GM15510 (cell line): Measurements from ENCODE around the gene BOK.

Experiments
- POLR2A ChIP-seq: IDR thresholded peaks from 3 replicates; pipeline ENCODE4 v1.6.1; 2011; ENCODE audit warnings: borderline replicate concordance; ENCODE audit not compliant: insufficient read length; ENCODE audit errors: extremely low read depth

BOK gene

DNA sequence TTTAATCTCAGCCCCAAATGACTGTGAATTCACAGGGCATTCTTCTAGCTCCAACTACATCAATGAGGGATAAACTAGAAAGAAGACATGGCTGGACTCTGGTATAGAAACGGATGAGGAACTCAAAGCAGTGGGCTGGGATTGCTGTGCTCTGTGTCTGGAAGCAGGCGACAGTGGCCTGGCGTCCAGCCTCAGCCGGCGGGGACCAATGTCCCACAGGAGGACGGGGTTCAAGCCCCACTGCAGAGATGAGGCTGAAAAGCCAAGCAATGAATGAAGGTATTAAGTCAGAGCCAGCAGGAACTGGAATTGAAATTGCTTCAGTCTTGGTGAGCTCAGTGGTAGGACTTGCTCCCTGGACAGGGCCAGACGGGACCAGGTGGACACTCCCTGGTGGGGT, 24.3 kb upstream of the BOK start:
- TF ChIP-seq POLR2A = no peak

GRCh38 chr2:241534701-241535375, 23.7 kb upstream of the BOK start:
- TF ChIP-seq POLR2A = no peak

GRCh38 chr2:241535871-241536655, 22.5 kb upstream of the BOK start:
- no peak for TF ChIP-seq POLR2A

GRCh38 chr2:241538838-241539615, 19.5 kb upstream of the BOK start:
- no peak for TF ChIP-seq POLR2A

- no peak for TF ChIP-seq POLR2A
These were observed 18.8 kb upstream of the BOK start for GRCh38 chr2:241539616-241540374.

DNA sequence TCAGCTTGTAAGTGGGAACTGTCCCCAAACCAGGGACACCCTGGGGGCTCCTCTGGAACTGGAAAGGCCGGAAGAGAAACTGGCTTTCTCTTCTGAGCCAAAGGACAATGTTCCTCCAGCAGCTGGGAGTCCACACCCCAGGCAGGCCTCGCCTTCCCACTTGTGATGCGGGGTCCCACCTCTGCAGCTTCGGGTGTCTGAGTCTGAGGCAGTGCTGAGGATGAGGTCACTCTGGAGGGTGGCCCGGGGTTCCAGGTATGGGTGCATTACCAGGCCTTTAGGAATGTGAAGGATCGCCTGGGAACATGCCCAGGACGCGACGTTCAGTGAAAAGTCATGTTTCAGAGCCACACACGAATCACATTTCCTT, 18.2 kb upstream of the BOK start:
- no peak for TF ChIP-seq POLR2A

DNA sequence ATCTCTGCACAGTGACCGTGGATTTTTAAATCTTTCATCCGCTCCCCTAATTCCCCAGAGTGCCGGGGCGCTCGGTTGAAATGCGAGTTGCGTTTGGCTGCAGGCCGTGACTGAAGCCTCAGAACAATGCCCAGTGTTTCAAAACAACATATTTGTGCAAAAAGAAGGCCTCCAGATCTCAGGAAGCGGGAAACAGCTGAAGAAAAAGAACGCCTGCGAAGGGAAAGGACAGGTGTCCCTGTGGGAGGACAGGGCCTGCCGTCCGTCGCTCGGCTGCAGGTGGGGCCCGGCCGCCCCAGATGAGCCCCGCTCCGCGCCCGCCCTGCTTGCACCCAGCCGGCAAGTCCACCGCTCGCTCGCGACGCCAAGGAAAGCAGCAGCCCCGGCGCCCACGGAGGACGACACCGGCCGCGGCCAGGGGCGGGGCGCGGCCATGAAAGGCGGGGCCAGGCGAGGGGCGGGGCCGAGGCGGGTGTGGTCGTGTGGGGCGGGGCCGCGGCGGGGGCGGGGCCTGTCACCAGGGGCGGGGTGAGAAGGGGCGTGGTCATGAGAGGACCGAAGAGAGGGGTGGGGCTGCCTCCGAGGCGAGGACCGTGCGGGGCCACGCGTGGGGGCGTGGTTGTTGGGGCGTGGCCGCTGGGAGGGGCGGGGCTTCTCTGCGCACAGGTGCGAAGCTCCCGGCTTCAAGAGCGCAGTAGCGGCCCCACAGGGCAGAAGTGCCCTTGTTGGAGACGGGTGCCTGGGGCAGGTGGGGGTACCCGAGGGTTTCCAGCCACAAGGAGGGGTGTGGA, 17.6 kb upstream of the BOK start:
- no peak for TF ChIP-seq POLR2A

- TF ChIP-seq POLR2A = no peak
These were observed 16.8 kb upstream of the BOK start for GRCh38 chr2:241541564-241542277.

- TF ChIP-seq POLR2A = no peak
These were observed 16.3 kb upstream of the BOK start for GRCh38 chr2:241542278-241542605.

- TF ChIP-seq POLR2A = no peak
These were observed 13.4 kb upstream of the BOK start for GRCh38 chr2:241545106-241545505.

GRCh38 chr2:241545523-241546473, 12.7 kb upstream of the BOK start:
- no peak for TF ChIP-seq POLR2A

- TF ChIP-seq POLR2A = no peak
These were observed 11.6 kb upstream of the BOK start for GRCh38 chr2:241546771-241547498.
